Uterus (tissue), 4 donors: Measurements from ENCODE around the gene KIAA0232. TPM values are rescaled to one million over a fixed set of nuclear protein-coding genes. Genes with fewer than 3 reads are reported as not detected.
"Not testable (repeated sequence)": the region's sequence is repeated elsewhere in the genome, so short reads cannot be mapped to it uniquely, and the experiment has no call there.

Experiments
- DNase-seq, 2 donors: peaks; one replicate each; pipeline ENCODE4 v3.0.0-alpha.2; 2019 to 2020
- H3K27ac ChIP-seq, 2 donors: fragments of 200-600 bp; sonication (generic); 1 replicate in 1 of 2; 2 replicates in 1 of 2; pipeline ENCODE4 v1.5.1; 2016 to 2018
- H3K27me3 ChIP-seq, 2 donors: fragments of 200-600 bp; sonication (generic); one replicate each; pipeline ENCODE4 v1.5.1; 2018 to 2019; ENCODE audit warnings: control low read depth in 1 of 2
- H3K36me3 ChIP-seq, 2 donors: fragments of 200-600 bp; sonication (generic); one replicate each; pipeline ENCODE4 v1.5.1; 2019; ENCODE audit warnings: control low read depth in 1 of 2
- H3K4me1 ChIP-seq, 2 donors: fragments of 200-600 bp; sonication (generic); one replicate each; pipeline ENCODE4 v1.5.1; 2018 to 2019; ENCODE audit warnings: control low read depth in 1 of 2
- H3K4me3 ChIP-seq, 2 donors: fragments of 200-600 bp; sonication (generic); 1 replicate in 1 of 2; 2 replicates in 1 of 2; pipeline ENCODE4 v1.5.1; 2018 to 2019; ENCODE audit warnings: mild to moderate bottlenecking in 1 of 2
- H3K9me3 ChIP-seq, 2 donors: fragments of 200-600 bp; sonication (generic); one replicate each; pipeline ENCODE4 v1.5.1; 2019; ENCODE audit warnings: control low read depth in 1 of 2
- CTCF ChIP-seq, 4 experiments: fragments of 200-600 bp in 2 of 4; fragments of 450-650 bp in 2 of 4; sonication (generic) in 2 of 4; IDR thresholded peaks; one replicate each; pipeline ENCODE4 v1.5.1; 2016 to 2019; ENCODE audit warnings: antibody characterized with exemption in 4 of 4, mild to moderate bottlenecking in 2 of 4, moderate library complexity in 1 of 4
- POLR2A ChIP-seq, 2 donors: fragments of 450-650 bp; IDR thresholded peaks; one replicate each; pipeline ENCODE4 v1.6.1; 2016; ENCODE audit warnings: antibody characterized with exemption in 2 of 2, mild to moderate bottlenecking in 1 of 2, moderate library complexity in 1 of 2
- intact Hi-C: fragments of 100-400 bp; cut with DNase I; formaldehyde crosslinking; loops from one replicate; pipeline ENCODE4 v1.15.1; 2023; ENCODE audit warnings: low total_unique reads
- total RNA-seq, 4 donors: library from RNA; depleted of rRNA in 3 of 4; stranded (reverse); fragments of >200 nt in 3 of 4; gene quantifications; one replicate each; pipeline versions ENCODE4 v1.1.0 to v1.2.4, GENCODE V29; 2014 to 2023
- donor health status: DM: yes; HTN: yes; CAD: no.

KIAA0232 gene
- total RNA-seq, 4 donors from 2014 or later: 13.8 to 78.8 (median 43.4) TPM

- intact Hi-C loops: loop anchor here (2.0 kb wide), 1 partner anchor 25 kb away; no protein-coding TSS in a partner anchor
- TF ChIP-seq CTCF (IDR thresholded peaks at IDR 0.05) (no peak), POLR2A (IDR thresholded peaks at IDR 0.05) (no peak)
- Histone ChIP-seq H3K27me3 (no peaks in the 10 kb centered on the region), H3K4me1 (peaks cover 0 to 5% of the 10 kb centered on the region in 2 donors), H3K4me3 (no peak overlapping the region), H3K9me3 (no peaks in the 10 kb centered on the region), H3K36me3 (no peaks in the 10 kb centered on the region), H3K27ac (no peak overlapping the region)
- DNase-seq: no peak
Observed at GRCh38 chr4:6795821-6796220, 13.3 kb downstream of the KIAA0232 start.

- H3K4me1 ChIP-seq, H3K36me3 ChIP-seq, H3K9me3 ChIP-seq, DNase-seq, H3K4me3 ChIP-seq, H3K27ac ChIP-seq, intact Hi-C loops, H3K27me3 ChIP-seq: not testable (repeated sequence)
Observed at GRCh38 chr4:6797368-6797767, 14.8 kb downstream of the KIAA0232 start.

GRCh38 chr4:6799091-6799490 lies 16.6 kb downstream of the KIAA0232 start:
- intact Hi-C loops: no loop called here
- H3K4me1 ChIP-seq: peaks cover 0 to 5% of the 10 kb centered on the region in 2 donors
- no peak for DNase-seq

GRCh38 chr4:6802025-6802424 lies 19.5 kb downstream of the KIAA0232 start:
- no peaks in the 10 kb centered on the region for H3K9me3 ChIP-seq
- no peak overlapping the region for H3K27ac ChIP-seq
- H3K36me3 ChIP-seq: no peaks in the 10 kb centered on the region
- no peaks in the 10 kb centered on the region for H3K27me3 ChIP-seq
- DNase-seq: no peak
- H3K4me3 ChIP-seq: no peak overlapping the region
- TF ChIP-seq POLR2A (IDR thresholded peaks at IDR 0.05) (no peak), CTCF (IDR thresholded peaks at IDR 0.05) (no peak)
- no peaks in the 10 kb centered on the region for H3K4me1 ChIP-seq
- intact Hi-C loops: no loop called here

More at GRCh38 chr4:6799091-6799490, 16.6 kb downstream of the KIAA0232 start:
- Histone ChIP-seq H3K36me3 (no peaks in the 10 kb centered on the region), H3K4me3 (no peak overlapping the region), H3K27ac (no peak overlapping the region), H3K9me3 (no peaks in the 10 kb centered on the region), H3K27me3 (no peaks in the 10 kb centered on the region)
- TF ChIP-seq CTCF (IDR thresholded peaks at IDR 0.05) (no peak), POLR2A (IDR thresholded peaks at IDR 0.05) (no peak)

- intact Hi-C loops: no loop called here
- H3K36me3 ChIP-seq: no peaks in the 10 kb centered on the region
- no peak for TF ChIP-seq POLR2A (IDR thresholded peaks at IDR 0.05)
- no peak for TF ChIP-seq CTCF (IDR thresholded peaks at IDR 0.05)
- H3K4me3 ChIP-seq: no peak overlapping the region
- no peaks in the 10 kb centered on the region for H3K27me3 ChIP-seq
- H3K27ac ChIP-seq: no peak overlapping the region
- H3K4me1 ChIP-seq: peaks cover 0 to 3% of the 10 kb centered on the region in 2 donors
- no peak for DNase-seq
- H3K9me3 ChIP-seq: no peaks in the 10 kb centered on the region
Observed at GRCh38 chr4:6802626-6803025, 20.1 kb downstream of the KIAA0232 start.

GRCh38 chr4:6803246-6803645 lies 20.7 kb downstream of the KIAA0232 start:
- intact Hi-C loops: no loop called here
- TF ChIP-seq CTCF (IDR thresholded peaks at IDR 0.05): no peak
- no peak for TF ChIP-seq POLR2A (IDR thresholded peaks at IDR 0.05)
- no peaks in the 10 kb centered on the region for H3K36me3 ChIP-seq
- H3K4me3 ChIP-seq: no peak overlapping the region
- no peaks in the 10 kb centered on the region for H3K27me3 ChIP-seq
- no peak overlapping the region for H3K27ac ChIP-seq
- H3K9me3 ChIP-seq: no peaks in the 10 kb centered on the region
- peaks cover 0 to 8% of the 10 kb centered on the region in 2 donors for H3K4me1 ChIP-seq
- no peak for DNase-seq
